ENCODE results near the gene CHRDL1. TPM values are rescaled to one million over a fixed set of nuclear protein-coding genes. Genes with fewer than 3 reads are reported as not detected.

CHRDL1 gene
- total RNA-seq, 1 experiment from 2014 or later: 11.1 TPM

- Mint-ChIP-seq H3K27me3 (ENCODE audit: low read depth) (no peaks in the 10 kb centered on the region), H3K9me3 (peaks cover 11% of the 10 kb centered on the region), H3K27ac (no peak overlapping the region), H3K36me3 (peaks cover 6% of the 10 kb centered on the region), H3K4me1 (no peaks in the 10 kb centered on the region), H3K4me3 (no peak overlapping the region)
- no peak for TF ChIP-seq NR3C1 (CRISPR knock-in tag; conservative IDR thresholded peaks at IDR 0.05; ENCODE audit: low read depth)
- no peak for TF ChIP-seq ZNF281 (CRISPR knock-in tag; IDR thresholded peaks at IDR 0.05)
- TF ChIP-seq CREB1 (CRISPR knock-in tag; IDR thresholded peaks at IDR 0.05): no peak
- TF ChIP-seq MAX (CRISPR knock-in tag; IDR thresholded peaks at IDR 0.05): no peak
- TF ChIP-seq E2F5 (CRISPR knock-in tag; IDR thresholded peaks at IDR 0.05): no peak
- no peak for TF ChIP-seq TP53 (CRISPR knock-in tag; IDR thresholded peaks at IDR 0.05)
- CTCF ChIA-PET: no interaction called here
- ATAC-seq: no peak
- no peak for DNase-seq (ENCODE audit: low spot score)
- POLR2A ChIA-PET: no interaction called here
Observed at GRCh38 chrX:110758781-110759422, 36.7 kb downstream of the CHRDL1 start.

GRCh38 chrX:110755611-110756010, 40.0 kb downstream of the CHRDL1 start:
- no peak overlapping the region for H3K27ac Mint-ChIP-seq
- H3K4me3 Mint-ChIP-seq: no peak overlapping the region
- CTCF ChIA-PET: no interaction called here
- H3K36me3 Mint-ChIP-seq: peaks cover 5% of the 10 kb centered on the region
- H3K9me3 Mint-ChIP-seq: peaks cover 6% of the 10 kb centered on the region; the same call in 1 of the 2 replicates
- ATAC-seq (no peak), DNase-seq (ENCODE audit: low spot score) (no peak)
- no peaks in the 10 kb centered on the region for H3K27me3 Mint-ChIP-seq (ENCODE audit: low read depth)
- H3K4me1 Mint-ChIP-seq: no peaks in the 10 kb centered on the region
- TF ChIP-seq ZSCAN18 (CRISPR knock-in tag; IDR thresholded peaks at IDR 0.05) (no peak), NR2C2 (CRISPR knock-in tag; IDR thresholded peaks at IDR 0.05) (no peak), TCF7 (CRISPR knock-in tag; IDR thresholded peaks at IDR 0.05; ENCODE audit: low read depth) (no peak), TEAD4 (CRISPR knock-in tag; IDR thresholded peaks at IDR 0.05) (no peak), CDX4 (CRISPR knock-in tag; IDR thresholded peaks at IDR 0.05; ENCODE audit: borderline replicate concordance) (no peak), FOXJ3 (CRISPR knock-in tag; IDR thresholded peaks at IDR 0.05; ENCODE audit: borderline replicate concordance) (no peak), SP1 (CRISPR knock-in tag; conservative IDR thresholded peaks at IDR 0.05) (no peak), ATF3 (CRISPR knock-in tag; conservative IDR thresholded peaks at IDR 0.05) (no peak), MAX (CRISPR knock-in tag; IDR thresholded peaks at IDR 0.05) (no peak), ZNF219 (CRISPR knock-in tag; IDR thresholded peaks at IDR 0.05; ENCODE audit: borderline replicate concordance) (no peak), NR1H2 (CRISPR knock-in tag; IDR thresholded peaks at IDR 0.05) (no peak), FOXP1 (CRISPR knock-in tag; IDR thresholded peaks at IDR 0.05; ENCODE audit: borderline replicate concordance) (no peak), ELF4 (CRISPR knock-in tag; IDR thresholded peaks at IDR 0.05; ENCODE audit: low read depth) (no peak), GABPB1 (CRISPR knock-in tag; IDR thresholded peaks at IDR 0.05) (no peak), NFE2L1 (CRISPR knock-in tag; IDR thresholded peaks at IDR 0.05) (no peak), ZNF423 (CRISPR knock-in tag; IDR thresholded peaks at IDR 0.05) (no peak)
- POLR2A ChIA-PET: no interaction called here

Data from WTC11 (cell line).